ENCODE data around the gene NEK9. TPM values are rescaled to one million over a fixed set of nuclear protein-coding genes. Genes with fewer than 3 reads are reported as not detected.
A peak's percentile ranks its signal among the peaks of the same experiment; 100 is the strongest.
"Not testable (repeated sequence)": the region's sequence is repeated elsewhere in the genome, so short reads cannot be mapped to it uniquely, and the experiment has no call there.

NEK9 gene
- total RNA-seq, 1 experiment from 2014 or later: 103 TPM

GRCh38 chr14:75067765-75068164 lies 59.1 kb downstream of the NEK9 start:
- not testable (repeated sequence) for DNase-seq; H3K36me3 ChIP-seq (ENCODE audit: insufficient read depth, low read length); H3K27me3 ChIP-seq (ENCODE audit: low read length); H3K9me2 ChIP-seq (replicated peaks; ENCODE audit: insufficient read depth, low read length); H2AFZ ChIP-seq (ENCODE audit: low read length); H4K20me1 ChIP-seq (ENCODE audit: insufficient read depth, low read depth, low read length); H3K9me3 ChIP-seq (ENCODE audit: low read length); H3K27ac ChIP-seq (ENCODE audit: low read length)
- Histone ChIP-seq H3K79me2 (ENCODE audit: low read length) (peaks cover 16% of the 10 kb centered on the region), H3K9ac (ENCODE audit: low read length) (peak overlapping the region; percentile 62), H3K4me1 (ENCODE audit: low read length) (peaks cover 39% of the 10 kb centered on the region), H3K4me3 (ENCODE audit: low read length) (peak overlapping the region; percentile 63; the same call in 1 of the 2 replicates), H3K4me2 (ENCODE audit: low read depth, low read length, poor library complexity, severe bottlenecking) (peak overlapping the region; percentile 91)

- Histone ChIP-seq H4K20me1 (ENCODE audit: insufficient read depth, low read depth, low read length) (no peaks in the 10 kb centered on the region), H3K9ac (ENCODE audit: low read length) (no peak overlapping the region), H3K27ac (ENCODE audit: low read length) (no peak overlapping the region), H3K27me3 (ENCODE audit: low read length) (no peaks in the 10 kb centered on the region), H3K9me3 (ENCODE audit: low read length) (no peaks in the 10 kb centered on the region), H3K9me2 (replicated peaks; ENCODE audit: insufficient read depth, low read length) (no peaks in the 10 kb centered on the region), H2AFZ (ENCODE audit: low read length) (no peak overlapping the region), H3K4me1 (ENCODE audit: low read length) (peaks cover 42% of the 10 kb centered on the region), H3K36me3 (ENCODE audit: insufficient read depth, low read length) (no peaks in the 10 kb centered on the region), H3K79me2 (ENCODE audit: low read length) (peaks cover 22% of the 10 kb centered on the region), H3K4me3 (ENCODE audit: low read length) (no peak overlapping the region), H3K4me2 (ENCODE audit: low read depth, low read length, poor library complexity, severe bottlenecking) (no peak overlapping the region)
- DNase-seq: no peak
Observed at GRCh38 chr14:75067212-75067611, 59.6 kb downstream of the NEK9 start.

- H3K4me2 ChIP-seq (ENCODE audit: low read depth, low read length, poor library complexity, severe bottlenecking): no peak overlapping the region
- H3K4me1 ChIP-seq (ENCODE audit: low read length): peaks cover 42% of the 10 kb centered on the region
- no peaks in the 10 kb centered on the region for H3K27me3 ChIP-seq (ENCODE audit: low read length)
- no peaks in the 10 kb centered on the region for H3K9me2 ChIP-seq (replicated peaks; ENCODE audit: insufficient read depth, low read length)
- H3K79me2 ChIP-seq (ENCODE audit: low read length): peaks cover 25% of the 10 kb centered on the region
- no peak overlapping the region for H3K4me3 ChIP-seq (ENCODE audit: low read length)
- no peaks in the 10 kb centered on the region for H3K9me3 ChIP-seq (ENCODE audit: low read length)
- DNase-seq: no peak
- H3K27ac ChIP-seq (ENCODE audit: low read length): no peak overlapping the region
- no peak overlapping the region for H2AFZ ChIP-seq (ENCODE audit: low read length)
- peaks cover under 1% of the 10 kb centered on the region; the same call in 1 of the 2 replicates for H3K36me3 ChIP-seq (ENCODE audit: insufficient read depth, low read length)
- no peaks in the 10 kb centered on the region for H4K20me1 ChIP-seq (ENCODE audit: insufficient read depth, low read depth, low read length)
- H3K9ac ChIP-seq (ENCODE audit: low read length): no peak overlapping the region
Observed at GRCh38 chr14:75066691-75067090, 60.2 kb downstream of the NEK9 start.

GRCh38 chr14:75064205-75064567 lies 62.7 kb downstream of the NEK9 start:
- no peaks in the 10 kb centered on the region for H3K27me3 ChIP-seq (ENCODE audit: low read length)
- H3K4me3 ChIP-seq (ENCODE audit: low read length): peak overlapping the region; percentile 95
- H2AFZ ChIP-seq (ENCODE audit: low read length): peak overlapping the region; percentile 56; the same call in 1 of the 2 replicates
- H3K4me1 ChIP-seq (ENCODE audit: low read length): peaks cover 33% of the 10 kb centered on the region
- H3K79me2 ChIP-seq (ENCODE audit: low read length): peaks cover 45% of the 10 kb centered on the region
- H3K9me3 ChIP-seq (ENCODE audit: low read length): peaks cover 11% of the 10 kb centered on the region
- H3K36me3 ChIP-seq (ENCODE audit: insufficient read depth, low read length): peaks cover 23% of the 10 kb centered on the region
- H3K9me2 ChIP-seq (replicated peaks; ENCODE audit: insufficient read depth, low read length): no peaks in the 10 kb centered on the region
- no peak for DNase-seq
- no peak overlapping the region for H3K27ac ChIP-seq (ENCODE audit: low read length)
- H3K4me2 ChIP-seq (ENCODE audit: low read depth, low read length, poor library complexity, severe bottlenecking): peak overlapping the region; percentile 98
- peak overlapping the region; percentile 89 for H3K9ac ChIP-seq (ENCODE audit: low read length)
- no peaks in the 10 kb centered on the region for H4K20me1 ChIP-seq (ENCODE audit: insufficient read depth, low read depth, low read length)

- Histone ChIP-seq H3K9me3 (ENCODE audit: low read length) (peaks cover 11% of the 10 kb centered on the region), H2AFZ (ENCODE audit: low read length) (peak within 1 kb of the TSS; percentile 56; the same call in 1 of the 2 replicates), H3K27me3 (ENCODE audit: low read length) (no peaks in the 10 kb centered on the region), H3K4me2 (ENCODE audit: low read depth, low read length, poor library complexity, severe bottlenecking) (peak within 1 kb of the TSS; percentile 98), H3K9me2 (replicated peaks; ENCODE audit: insufficient read depth, low read length) (no peaks in the 10 kb centered on the region), H3K27ac (ENCODE audit: low read length) (peak within 1 kb of the TSS; percentile 48), H3K4me3 (ENCODE audit: low read length) (peak within 1 kb of the TSS; percentile 95), H3K79me2 (ENCODE audit: low read length) (peaks cover 45% of the 10 kb centered on the region), H4K20me1 (ENCODE audit: insufficient read depth, low read depth, low read length) (no peaks in the 10 kb centered on the region), H3K9ac (ENCODE audit: low read length) (peak within 1 kb of the TSS; percentile 89), H3K36me3 (ENCODE audit: insufficient read depth, low read length) (peaks cover 23% of the 10 kb centered on the region), H3K4me1 (ENCODE audit: low read length) (peaks cover 27% of the 10 kb centered on the region)
- DNase-seq: peak; percentile 99
Observed at GRCh38 chr14:75063491-75064204, 63.2 kb downstream of the NEK9 start, which contains the start of gene ACYP1. ACYP1 (minus strand) TSS chr14:75064024; CDS start chr14:75063553, 471 bp downstream.

GRCh38 chr14:75063013-75063412 lies 63.8 kb downstream of the NEK9 start:
- Histone ChIP-seq H3K9me3 (ENCODE audit: low read length) (peaks cover 11% of the 10 kb centered on the region), H3K9ac (ENCODE audit: low read length) (peak overlapping the region; percentile 89), H3K4me3 (ENCODE audit: low read length) (peak overlapping the region; percentile 95), H3K79me2 (ENCODE audit: low read length) (peaks cover 39% of the 10 kb centered on the region), H3K27ac (ENCODE audit: low read length) (peak overlapping the region; percentile 48), H3K4me1 (ENCODE audit: low read length) (peaks cover 21% of the 10 kb centered on the region), H3K9me2 (replicated peaks; ENCODE audit: insufficient read depth, low read length) (no peaks in the 10 kb centered on the region), H3K4me2 (ENCODE audit: low read depth, low read length, poor library complexity, severe bottlenecking) (peak overlapping the region; percentile 98), H2AFZ (ENCODE audit: low read length) (no peak overlapping the region), H3K27me3 (ENCODE audit: low read length) (no peaks in the 10 kb centered on the region), H3K36me3 (ENCODE audit: insufficient read depth, low read length) (peaks cover 23% of the 10 kb centered on the region), H4K20me1 (ENCODE audit: insufficient read depth, low read depth, low read length) (no peaks in the 10 kb centered on the region)
- peak; percentile 55 for DNase-seq

GRCh38 chr14:75060420-75060819 lies 66.4 kb downstream of the NEK9 start:
- Histone ChIP-seq H3K4me1 (ENCODE audit: low read length) (peaks cover 11% of the 10 kb centered on the region), H3K4me2 (ENCODE audit: low read depth, low read length, poor library complexity, severe bottlenecking) (no peak overlapping the region), H3K79me2 (ENCODE audit: low read length) (peaks cover 58% of the 10 kb centered on the region)

GRCh38 chr14:75059642-75060041 lies 67.2 kb downstream of the NEK9 start:
- no peak for DNase-seq
- H3K27ac ChIP-seq (ENCODE audit: low read length): no peak overlapping the region
- peaks cover 59% of the 10 kb centered on the region for H3K79me2 ChIP-seq (ENCODE audit: low read length)
- H3K4me1 ChIP-seq (ENCODE audit: low read length): peaks cover 11% of the 10 kb centered on the region
- no peak overlapping the region for H3K9ac ChIP-seq (ENCODE audit: low read length)
- H3K27me3 ChIP-seq (ENCODE audit: low read length): no peaks in the 10 kb centered on the region
- peaks cover 23% of the 10 kb centered on the region for H3K36me3 ChIP-seq (ENCODE audit: insufficient read depth, low read length)
- H3K4me3 ChIP-seq (ENCODE audit: low read length): no peak overlapping the region
- peaks cover 11% of the 10 kb centered on the region for H3K9me3 ChIP-seq (ENCODE audit: low read length)
- no peak overlapping the region for H2AFZ ChIP-seq (ENCODE audit: low read length)
- no peak overlapping the region for H3K4me2 ChIP-seq (ENCODE audit: low read depth, low read length, poor library complexity, severe bottlenecking)
- H4K20me1 ChIP-seq (ENCODE audit: insufficient read depth, low read depth, low read length): no peaks in the 10 kb centered on the region
- H3K9me2 ChIP-seq (replicated peaks; ENCODE audit: insufficient read depth, low read length): no peaks in the 10 kb centered on the region

More at GRCh38 chr14:75060420-75060819, 66.4 kb downstream of the NEK9 start:
- Histone ChIP-seq H3K36me3 (ENCODE audit: insufficient read depth, low read length) (peaks cover 23% of the 10 kb centered on the region), H3K27me3 (ENCODE audit: low read length) (no peaks in the 10 kb centered on the region), H3K9me3 (ENCODE audit: low read length) (peaks cover 11% of the 10 kb centered on the region), H3K4me3 (ENCODE audit: low read length) (no peak overlapping the region), H3K27ac (ENCODE audit: low read length) (no peak overlapping the region), H3K9me2 (replicated peaks; ENCODE audit: insufficient read depth, low read length) (no peaks in the 10 kb centered on the region), H2AFZ (ENCODE audit: low read length) (no peak overlapping the region), H3K9ac (ENCODE audit: low read length) (no peak overlapping the region), H4K20me1 (ENCODE audit: insufficient read depth, low read depth, low read length) (no peaks in the 10 kb centered on the region)
- DNase-seq: no peak
